ENCODE measurements around the gene CENATAC.

- no peak for TF ChIP-seq CTCF (IDR thresholded peaks at IDR 0.05)
- TF ChIP-seq EZH2 (IDR thresholded peaks at IDR 0.05; ENCODE audit: borderline replicate concordance, insufficient read depth, low read depth, low read length, poor library complexity, severe bottlenecking) = no peak
These were observed 56.5 kb downstream of the CENATAC start for GRCh38 chr11:119054418-119054817.

All from B cell (primary cell).